H9 (cell line): ENCODE results near the gene CFAP91. TPM values are rescaled to one million over a fixed set of nuclear protein-coding genes. Genes with fewer than 3 reads are reported as not detected.

Source experiments
- DNase-seq: peaks from one replicate; pipeline ENCODE4 v3.0.0-alpha.2; 2017
- H2AFZ ChIP-seq: one replicate; pipeline ENCODE4 v1.6.1; 2013; ENCODE audit warnings: mild to moderate bottlenecking, low read length, control low read depth, moderate library complexity
- H2AK5ac ChIP-seq: 2 replicates; pipeline ENCODE4 v1.6.1; 2013; ENCODE audit warnings: low read length, control low read depth, mixed read lengths; ENCODE audit not compliant: insufficient read length
- H2BK120ac ChIP-seq: one replicate; pipeline ENCODE4 v1.6.1; 2013; ENCODE audit warnings: low read depth, mild to moderate bottlenecking, low read length, control low read depth, inconsistent platforms; ENCODE audit not compliant: poor library complexity, severe bottlenecking
- H2BK12ac ChIP-seq: 2 replicates; pipeline ENCODE4 v1.6.1; 2013; ENCODE audit warnings: low read length, control low read depth, mixed read lengths, low read depth; ENCODE audit not compliant: insufficient read length
- H2BK15ac ChIP-seq: 2 replicates; pipeline ENCODE4 v1.6.1; 2013; ENCODE audit warnings: low read depth, low read length, control low read depth
- H2BK20ac ChIP-seq: one replicate; pipeline ENCODE4 v1.6.1; 2013; ENCODE audit warnings: low read depth, mild to moderate bottlenecking, low read length, control low read depth, inconsistent platforms; ENCODE audit not compliant: poor library complexity, severe bottlenecking
- H2BK5ac ChIP-seq: 2 replicates; pipeline ENCODE4 v1.6.1; 2013; ENCODE audit warnings: low read length, control low read depth, mixed read lengths; ENCODE audit not compliant: insufficient read length
- H3K14ac ChIP-seq: 2 replicates; pipeline ENCODE4 v1.6.1; 2013; ENCODE audit warnings: low read length, control low read depth; ENCODE audit not compliant: insufficient read depth
- H3K18ac ChIP-seq: 2 replicates; pipeline ENCODE4 v1.6.1; 2013; ENCODE audit warnings: low read depth, mild to moderate bottlenecking, mixed read lengths, low read length, control low read depth; ENCODE audit not compliant: insufficient read length
- H3K23ac ChIP-seq: 2 replicates; pipeline ENCODE4 v1.6.1; 2013; ENCODE audit warnings: low read length, control low read depth, mixed read lengths, low read depth; ENCODE audit not compliant: insufficient read length
- H3K23me2 ChIP-seq: 2 replicates; pipeline ENCODE4 v1.6.1; 2013; ENCODE audit warnings: low read depth, mild to moderate bottlenecking, mixed read lengths, low read length, control low read depth; ENCODE audit not compliant: insufficient read length, poor library complexity, severe bottlenecking
- H3K27ac ChIP-seq: 2 replicates; pipeline ENCODE4 v1.5.1; 2013; ENCODE audit warnings: low read length, control low read depth, mixed read lengths, low read depth; ENCODE audit not compliant: insufficient read length
- H3K27me3 ChIP-seq: 2 replicates; pipeline ENCODE4 v1.6.1; 2013; ENCODE audit warnings: low read length, control low read depth, inconsistent platforms; ENCODE audit not compliant: insufficient read depth
- H3K4ac ChIP-seq: 2 replicates; pipeline ENCODE4 v1.6.1; 2013; ENCODE audit warnings: low read depth, mild to moderate bottlenecking, control low read depth, inconsistent platforms, low read length, moderate library complexity
- H3K4me1 ChIP-seq: 2 replicates; pipeline ENCODE4 v1.6.1; 2013; ENCODE audit warnings: low read length, control low read depth, inconsistent platforms; ENCODE audit not compliant: insufficient read depth
- H3K4me2 ChIP-seq: 2 replicates; pipeline ENCODE4 v1.6.1; 2013; ENCODE audit warnings: low read length, control low read depth, mixed read lengths; ENCODE audit not compliant: insufficient read length, insufficient read depth
- H3K56ac ChIP-seq: 2 replicates; pipeline ENCODE4 v1.6.1; 2013; ENCODE audit warnings: low read depth, mild to moderate bottlenecking, mixed read lengths, low read length, control low read depth; ENCODE audit not compliant: insufficient read length
- H3K79me1 ChIP-seq: 2 replicates; pipeline ENCODE4 v1.6.1; 2013; ENCODE audit warnings: low read depth, mild to moderate bottlenecking, moderate library complexity, low read length, control low read depth, inconsistent platforms; ENCODE audit not compliant: insufficient read depth, poor library complexity, severe bottlenecking
- H3K79me2 ChIP-seq: 2 replicates; pipeline ENCODE4 v1.6.1; 2013; ENCODE audit warnings: low read length, control low read depth, inconsistent platforms; ENCODE audit not compliant: insufficient read depth
- H3K9ac ChIP-seq: 2 replicates; pipeline ENCODE4 v1.6.1; 2013; ENCODE audit warnings: low read length, control low read depth, mixed read lengths; ENCODE audit not compliant: insufficient read length; ENCODE audit errors: extremely low read depth
- H3K9me3 ChIP-seq: one replicate; pipeline ENCODE4 v1.6.1; 2013; ENCODE audit warnings: low read depth, low read length, inconsistent platforms; ENCODE audit not compliant: control insufficient read depth
- H3T11ph ChIP-seq: one replicate; pipeline ENCODE4 v1.6.1; 2013; ENCODE audit warnings: mild to moderate bottlenecking, low read length, control low read depth, inconsistent platforms
- H4K20me1 ChIP-seq: one replicate; pipeline ENCODE4 v1.6.1; 2013; ENCODE audit not compliant: control insufficient read depth, insufficient read length, insufficient read depth
- H4K5ac ChIP-seq: 2 replicates; pipeline ENCODE4 v1.6.1; 2013; ENCODE audit warnings: low read depth, mild to moderate bottlenecking, mixed read lengths, low read length, control low read depth; ENCODE audit not compliant: insufficient read length
- H4K8ac ChIP-seq: replicated peaks from 2 replicates; pipeline ENCODE4 v1.6.1; 2013; ENCODE audit warnings: low read length, control low read depth, mixed read lengths, low read depth; ENCODE audit not compliant: insufficient read length
- H4K91ac ChIP-seq: 2 replicates; pipeline ENCODE4 v1.6.1; 2013; ENCODE audit warnings: low read depth, mild to moderate bottlenecking, moderate library complexity, mixed read lengths, low read length, control low read depth; ENCODE audit not compliant: insufficient read length
- H3K27ac Mint-ChIP-seq, 3 experiments: 2 replicates in 2 of 3; 3 replicates in 1 of 3; pipeline ENCODE4 v1.8.0; 2020 to 2021; ENCODE audit warnings: mixed read lengths in 3 of 3, mild to moderate bottlenecking in 1 of 3, moderate library complexity in 1 of 3
- H3K27me3 Mint-ChIP-seq: 2 replicates; pipeline ENCODE4 v1.8.0; 2021; ENCODE audit warnings: low read depth, mild to moderate bottlenecking, moderate library complexity, mixed read lengths
- H3K36me3 Mint-ChIP-seq, 3 experiments: 2 replicates in 2 of 3; 3 replicates in 1 of 3; pipeline ENCODE4 v1.8.0; 2020 to 2021; ENCODE audit warnings: low read depth in 3 of 3, mixed read lengths in 3 of 3; ENCODE audit not compliant: insufficient read depth in 1 of 3
- H3K4me1 Mint-ChIP-seq, 2 experiments: 2 replicates each; pipeline ENCODE4 v1.8.0; 2020; ENCODE audit warnings: mixed read lengths in 2 of 2
- H3K4me3 Mint-ChIP-seq, 2 experiments: 2 replicates in 1 of 2; 3 replicates in 1 of 2; pipeline ENCODE4 v1.8.0; 2020 to 2021; ENCODE audit warnings: mild to moderate bottlenecking in 2 of 2, mixed read lengths in 2 of 2, moderate library complexity in 1 of 2
- H3K9me3 Mint-ChIP-seq, 2 experiments: 2 replicates in 1 of 2; 3 replicates in 1 of 2; pipeline ENCODE4 v1.8.0; 2020; ENCODE audit warnings: mild to moderate bottlenecking in 2 of 2, mixed read lengths in 2 of 2, moderate library complexity in 1 of 2
- CTCF ChIP-seq: fragments of 200-600 bp; sonication (generic); conservative IDR thresholded peaks from 3 replicates; pipeline ENCODE4 v1.8.0; 2021; ENCODE audit warnings: antibody characterized with exemption, mild to moderate bottlenecking
- WGBS: extraction: QIAGEN DNeasy Blood & Tissue Kit; methylation state at CpG from one replicate; pipeline ENCODE4 v1.1.7; 2013; ENCODE audit warnings: missing lambda C conversion rate, low lambda C conversion rate, mixed read lengths; ENCODE audit not compliant: insufficient read length; ENCODE audit errors: extremely low coverage; 5-methylcytosine and 5-hydroxymethylcytosine counted together
- total RNA-seq: library from RNA; stranded (reverse); gene quantifications from 2 replicates; pipeline ENCODE4 v1.2.1, GENCODE V29; 2021

CFAP91 gene
- total RNA-seq, 1 experiment from 2014 or later: 2.3 TPM

- H4K5ac ChIP-seq: no peak overlapping the region
- no peaks in the 10 kb centered on the region for H3K27me3 ChIP-seq
- no peak overlapping the region for H3K4ac ChIP-seq
- no peaks in the 10 kb centered on the region for H3K79me1 ChIP-seq
- H3K9me3 ChIP-seq: no peaks in the 10 kb centered on the region
- H3K56ac ChIP-seq: no peak overlapping the region
- H3K79me2 ChIP-seq: no peaks in the 10 kb centered on the region
- no peak overlapping the region for H2BK20ac ChIP-seq
- H3K4me1 Mint-ChIP-seq: peaks cover 0 to 4% of the 10 kb centered on the region in 2 experiments; a peak in 2 of 4 replicates
- H3K14ac ChIP-seq: no peak overlapping the region
- no peak overlapping the region for H3K23ac ChIP-seq
- WGBS: no CpG with 5 or more reads among the region's 4 CpGs
- 0 out of 2 replicates have a peak, but pooled peaks cover 2% of the 10 kb centered on the region for H3K4me1 ChIP-seq
- no peak overlapping the region for H2BK5ac ChIP-seq
- H4K8ac ChIP-seq: no peak overlapping the region
- H3K18ac ChIP-seq: no peak overlapping the region
- DNase-seq: no peak
- no peaks in the 10 kb centered on the region for H3K23me2 ChIP-seq
- no peak overlapping the region for H3K27ac ChIP-seq
- H3K9me3 Mint-ChIP-seq: no peaks in the 10 kb centered on the region
- H3K27ac Mint-ChIP-seq: peak overlapping the region in 1 of 3 experiments; percentile 29; a peak in 1 of 7 replicates
- H3K4me3 Mint-ChIP-seq: no peak overlapping the region
- H2AFZ ChIP-seq: no peak overlapping the region
- no peak for TF ChIP-seq CTCF
- H3K27me3 Mint-ChIP-seq: no peaks in the 10 kb centered on the region
- no peaks in the 10 kb centered on the region for H4K20me1 ChIP-seq
- no peak overlapping the region for H3T11ph ChIP-seq
- no peak overlapping the region for H4K91ac ChIP-seq
- H2AK5ac ChIP-seq: no peak overlapping the region
- no peak overlapping the region for H2BK15ac ChIP-seq
- no peak overlapping the region for H2BK120ac ChIP-seq
- no peak overlapping the region for H3K4me2 ChIP-seq
- H3K36me3 Mint-ChIP-seq: peaks cover 0 to 11% (median 5%) of the 10 kb centered on the region in 3 experiments; a peak in 5 of 7 replicates
- no peak overlapping the region for H3K9ac ChIP-seq
- no peak overlapping the region for H2BK12ac ChIP-seq
Measured at GRCh38 chr3:119664850-119665379, 37.9 kb upstream of the CFAP91 start.
